NCI-H2107 (cell line): ENCODE data around the gene CDC42BPA.

Source experiments
- DNase-seq: peaks from one replicate; lab custom pipeline; 2025; lab: John Stamatoyannopoulos, UW

CDC42BPA gene

GRCh38 chr1:226946841-226947240 lies 371.5 kb downstream of the CDC42BPA start:
- DNase-seq: no peak

DNA sequence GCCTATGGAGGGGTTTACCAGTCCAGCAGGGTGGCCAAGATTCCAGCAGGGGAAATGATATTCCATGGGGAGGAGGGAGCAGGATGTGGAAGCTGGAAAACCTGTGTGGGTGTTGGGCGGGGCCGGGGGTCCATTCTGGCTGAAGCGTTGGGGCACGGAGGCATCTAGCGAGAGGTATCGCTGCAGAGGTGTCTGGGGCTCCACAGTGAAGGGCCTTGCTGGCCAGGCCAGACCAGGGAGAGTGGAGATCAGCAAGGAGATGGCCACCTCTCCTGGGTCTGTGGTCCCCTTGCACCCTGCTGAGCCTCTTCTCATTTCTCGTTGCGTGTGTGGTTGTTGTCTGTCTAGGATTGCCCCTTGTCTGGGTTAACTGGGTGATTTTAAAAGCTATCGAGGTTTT lies 372.0 kb downstream of the CDC42BPA start:
- DNase-seq: no peak

GRCh38 chr1:226945858-226946245 lies 372.4 kb downstream of the CDC42BPA start:
- DNase-seq: no peak

DNA sequence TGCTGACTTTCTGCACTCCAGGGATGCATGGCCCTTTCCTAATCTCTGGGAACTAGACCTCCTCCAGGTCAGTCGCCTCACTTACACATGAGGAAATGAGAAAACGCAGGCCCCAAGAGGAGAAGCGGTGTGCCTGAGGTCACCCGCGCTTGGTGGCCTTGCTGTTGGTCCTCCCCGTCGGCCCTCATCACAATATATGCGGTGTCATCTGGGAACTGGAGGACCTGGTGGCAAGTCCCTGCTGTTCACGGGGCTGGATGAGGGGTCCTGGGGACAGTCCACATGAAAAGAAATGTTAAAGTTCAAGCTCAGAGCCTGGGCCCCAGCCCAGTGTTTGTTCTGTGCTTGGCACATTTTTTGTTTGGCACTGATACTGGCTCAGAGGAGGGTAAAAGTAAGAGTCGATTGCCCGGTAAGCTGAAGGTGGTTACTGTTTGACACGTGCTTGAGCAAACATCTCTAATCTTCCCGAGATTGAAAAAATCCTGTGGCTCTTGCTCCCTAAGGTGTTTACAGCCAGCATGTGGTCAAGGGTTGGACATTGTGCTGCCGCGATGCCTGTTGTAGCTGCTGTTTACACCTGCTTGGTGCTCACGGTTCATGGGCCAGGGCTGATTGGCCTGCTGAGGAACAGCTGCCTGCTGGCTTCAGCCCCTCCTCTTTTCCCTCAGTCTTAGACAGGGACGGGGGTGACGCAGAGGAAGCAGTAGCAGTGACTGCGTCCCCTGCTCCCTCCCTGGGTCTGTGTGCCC lies 373.0 kb downstream of the CDC42BPA start:
- peak; percentile 47 for DNase-seq

GRCh38 chr1:226943927-226944326 lies 374.4 kb downstream of the CDC42BPA start:
- no peak for DNase-seq

- no peak for DNase-seq
Measured at GRCh38 chr1:226943156-226943555, 375.1 kb downstream of the CDC42BPA start.

DNA sequence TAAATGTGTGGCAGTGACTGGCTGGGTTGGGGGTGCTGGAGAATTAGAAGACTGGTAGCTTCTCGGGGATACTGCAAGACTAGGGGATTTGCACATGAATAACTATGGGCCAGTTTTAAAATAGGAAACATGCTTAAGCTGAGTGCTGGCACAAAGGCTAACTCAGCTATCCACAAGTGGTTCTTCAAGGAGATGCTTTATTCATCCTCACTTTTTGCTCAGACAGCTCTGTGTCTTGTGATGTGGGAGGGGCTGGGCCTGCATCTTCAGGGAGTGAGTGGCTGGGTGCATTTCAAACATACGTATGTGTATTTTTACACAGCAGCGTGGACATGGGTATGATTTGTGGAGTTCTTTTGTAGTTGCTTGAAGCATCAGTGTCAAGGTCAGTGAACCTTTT lies 375.9 kb downstream of the CDC42BPA start:
- DNase-seq: no peak

GRCh38 chr1:226940806-226941067 lies 377.6 kb downstream of the CDC42BPA start:
- DNase-seq: no peak

DNA sequence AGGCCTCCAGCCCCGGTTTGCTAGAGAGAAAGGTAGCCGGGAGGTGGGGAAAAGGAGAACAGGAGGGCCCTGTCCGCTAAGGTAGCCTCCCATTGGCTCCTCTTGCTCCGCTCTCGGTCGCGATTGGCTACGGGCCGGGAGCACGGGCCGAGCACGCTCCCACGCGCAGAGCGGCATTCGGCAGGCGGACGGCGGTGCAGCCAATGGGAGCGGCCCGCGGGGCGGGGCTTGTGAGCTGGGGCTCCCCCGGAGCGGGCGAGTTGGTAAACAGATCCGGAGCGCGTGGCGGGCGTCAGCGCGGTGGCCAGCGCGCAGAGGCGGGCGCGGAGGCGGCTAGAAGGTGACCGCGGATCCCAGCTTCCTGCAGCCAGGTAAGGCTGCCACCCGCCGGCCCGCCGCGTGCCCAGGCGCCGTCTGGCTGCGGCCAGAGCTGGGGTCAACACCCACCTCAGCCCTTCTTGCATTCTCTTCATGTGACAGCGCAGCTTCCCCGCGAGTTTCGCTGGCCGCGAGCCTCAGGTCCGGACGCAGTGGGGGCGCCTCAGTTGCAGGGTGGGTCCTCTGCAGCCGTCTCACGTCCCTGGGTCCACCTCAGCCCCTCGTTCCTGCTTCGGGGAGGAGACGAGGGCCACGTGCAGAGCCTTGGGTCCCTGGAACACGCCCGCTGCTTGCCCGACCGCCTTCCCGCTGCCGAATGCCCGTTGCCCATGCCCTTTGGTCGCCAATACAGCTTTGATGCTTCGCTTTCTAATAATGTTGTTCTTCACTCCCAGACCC lies 378.1 kb downstream of the CDC42BPA start, which contains the start of gene COQ8A:
Gene COQ8A (plus strand): TSS at position 266 of the 777 bp plus-strand sequence. CDS start 21,092 bp downstream, outside the sequence.
- DNase-seq: peak; percentile 99
